ENCODE results near the gene SLC9A7.

Gene SLC9A7
- total RNA-seq: 99.6 to 500 (median 304) reads per million in 18 experiments

DNA sequence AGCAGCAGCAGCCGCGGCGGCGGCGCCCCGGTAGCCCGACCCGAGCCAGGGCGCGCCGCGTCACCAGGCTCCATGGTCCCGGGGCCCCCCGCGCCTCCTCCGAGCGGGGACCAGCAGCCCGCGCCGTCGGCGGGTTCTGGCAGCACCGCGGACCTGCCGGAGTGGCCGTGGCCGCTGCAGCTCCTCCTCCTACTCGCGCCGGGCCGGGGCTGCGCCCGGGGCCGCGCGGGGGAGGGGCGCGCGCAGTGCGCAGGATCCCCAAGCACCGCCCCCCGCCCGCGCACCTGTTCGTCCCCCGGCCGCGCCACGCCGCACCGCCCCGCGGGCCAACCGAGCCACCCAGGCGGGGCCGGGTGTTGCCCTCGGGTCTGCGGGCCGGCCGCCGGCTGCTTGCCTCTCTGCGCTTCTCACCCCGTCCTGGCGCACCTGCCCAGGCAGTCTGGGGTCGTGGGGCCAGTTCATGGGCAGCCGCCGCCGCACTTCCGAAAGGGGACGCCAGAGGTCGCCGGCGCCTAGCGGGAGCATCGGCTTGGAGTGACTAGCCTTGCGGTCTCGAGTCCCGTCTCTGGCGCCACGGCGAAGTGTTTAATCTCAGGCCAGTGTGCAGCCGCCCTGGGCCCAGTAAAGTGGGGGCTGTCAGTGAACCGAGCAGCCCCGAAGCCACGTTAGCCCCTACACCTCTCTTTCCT, at the start of gene SLC9A7:
Gene SLC9A7, minus strand, starts transcription at position 163 of the 689 bp plus-strand sequence. Its CDS starts 89 bp downstream, at position 74.
- DNase-seq: peak; percentile 67 to 82

DNA sequence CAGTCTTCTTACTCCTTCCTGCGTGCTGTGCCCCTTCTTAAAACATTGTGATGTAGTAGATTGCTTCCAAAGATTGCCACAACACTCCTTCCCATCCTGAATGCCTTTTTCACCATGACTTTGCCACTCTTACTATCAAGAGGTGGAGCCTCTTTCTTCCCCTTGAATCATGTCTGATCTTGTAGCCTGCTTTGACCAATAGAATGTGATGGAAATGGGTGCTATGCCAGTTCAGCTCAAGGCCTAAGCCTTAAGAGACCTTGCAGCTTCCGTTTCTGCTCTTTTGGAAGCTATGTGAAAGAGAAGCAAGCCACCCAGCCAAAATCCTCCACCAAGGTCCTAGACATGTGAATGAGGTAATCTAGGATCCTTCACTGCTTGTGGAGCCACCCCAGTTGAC, 46.4 kb upstream of the SLC9A7 start:
- DNase-seq: no peak

DNA sequence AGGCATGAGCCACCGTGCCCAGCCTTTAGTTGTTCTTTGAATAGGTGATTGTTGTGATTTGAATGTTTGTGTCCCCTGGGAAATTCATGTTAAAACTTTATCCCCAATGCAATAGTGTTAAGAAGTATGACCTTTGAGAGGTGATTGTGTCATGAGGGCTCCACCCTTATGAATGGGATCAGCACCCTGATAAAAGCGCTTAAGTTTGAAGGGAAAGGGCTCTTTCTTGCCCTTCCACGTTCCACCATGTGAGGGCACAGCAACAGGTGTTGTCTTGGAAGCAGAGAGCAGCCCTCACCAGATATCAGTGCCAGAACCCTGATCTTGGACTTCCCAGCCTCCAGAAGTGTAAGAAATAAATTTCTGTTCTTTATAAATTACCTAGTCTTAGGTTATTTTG, 44.2 kb upstream of the SLC9A7 start:
- DNase-seq: no peak

DNA sequence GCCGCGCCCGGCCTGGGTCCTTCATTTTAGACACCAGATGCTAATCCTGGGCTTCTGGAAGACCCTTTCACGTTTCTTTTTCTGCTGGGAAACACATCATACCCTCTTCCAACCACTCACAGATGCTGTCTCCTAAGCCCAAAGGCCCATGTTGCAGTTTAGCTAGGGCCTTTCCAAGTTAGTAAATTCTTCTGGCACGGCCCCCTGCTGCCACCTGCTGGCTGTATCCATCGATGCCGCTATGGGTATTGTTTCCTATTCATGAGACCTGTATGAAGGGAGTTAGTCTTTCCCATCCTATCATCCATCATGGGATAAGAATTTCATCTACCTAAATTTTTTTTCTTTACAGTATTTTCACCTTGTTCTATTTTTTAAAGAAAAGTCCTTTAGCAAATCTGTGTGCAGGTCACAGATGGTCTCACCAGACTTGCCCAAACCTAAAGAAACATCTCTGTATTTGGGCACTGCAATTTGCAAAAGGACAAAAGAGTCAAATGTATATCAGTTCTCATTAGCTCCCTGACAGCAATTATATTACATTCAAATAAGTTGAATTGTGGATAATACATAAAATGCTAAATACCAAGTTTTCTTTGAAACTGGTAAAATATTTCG, 37.8 kb upstream of the SLC9A7 start:
- DNase-seq: peak; percentile 77

DNA sequence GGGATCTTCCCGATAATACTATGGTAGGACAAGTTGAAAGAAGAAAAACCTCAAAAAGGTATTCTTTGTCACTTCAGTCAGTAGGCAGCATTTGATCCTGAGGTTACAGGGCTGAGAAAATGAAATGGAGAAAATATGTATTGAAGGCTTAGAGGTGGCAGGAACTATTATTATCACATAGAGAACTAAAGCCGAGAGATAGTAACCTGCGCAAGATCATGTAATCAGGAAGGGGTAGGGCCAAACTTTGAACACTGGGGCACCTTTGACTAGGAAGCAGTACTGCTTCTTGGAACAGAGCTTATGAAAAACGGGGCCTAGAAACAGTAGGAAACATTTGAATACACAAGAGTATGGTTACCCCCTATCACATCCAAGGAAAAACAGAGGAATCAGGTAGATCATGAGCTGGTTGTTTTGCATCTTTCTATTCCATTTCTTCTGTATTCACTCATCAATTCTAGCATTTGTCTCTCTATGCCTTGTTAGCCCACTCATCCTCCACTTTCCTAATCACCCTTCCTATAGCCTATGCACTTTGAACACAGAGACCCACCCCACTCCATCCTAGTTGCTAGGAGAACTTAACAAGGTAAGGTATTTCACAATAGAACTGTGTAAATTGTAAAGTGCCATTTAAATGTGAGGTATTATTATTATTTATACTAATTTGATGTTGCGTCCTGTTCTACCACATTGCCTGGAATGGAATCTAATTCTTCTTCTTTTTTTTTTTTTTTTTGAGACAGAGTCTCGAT, 34.6 kb upstream of the SLC9A7 start:
- DNase-seq: no peak

DNA sequence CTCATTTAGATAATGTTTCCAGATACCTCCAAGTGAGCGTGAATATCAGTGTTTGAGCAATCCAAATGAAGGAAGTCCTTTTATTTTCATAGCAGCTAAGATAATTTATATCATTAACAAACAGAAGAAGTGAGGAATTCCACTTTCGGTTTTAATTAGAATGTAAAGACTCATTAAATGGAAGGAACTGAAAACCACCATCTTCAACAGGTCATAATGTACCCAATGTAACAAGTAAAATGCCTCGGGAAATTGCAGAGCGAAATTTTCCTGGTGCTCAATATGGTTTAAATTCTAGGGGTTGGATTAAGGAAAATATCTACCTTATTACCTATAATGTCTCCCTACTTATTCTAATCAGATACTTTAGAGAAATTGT, 33.9 kb upstream of the SLC9A7 start:
- no peak for DNase-seq

DNA sequence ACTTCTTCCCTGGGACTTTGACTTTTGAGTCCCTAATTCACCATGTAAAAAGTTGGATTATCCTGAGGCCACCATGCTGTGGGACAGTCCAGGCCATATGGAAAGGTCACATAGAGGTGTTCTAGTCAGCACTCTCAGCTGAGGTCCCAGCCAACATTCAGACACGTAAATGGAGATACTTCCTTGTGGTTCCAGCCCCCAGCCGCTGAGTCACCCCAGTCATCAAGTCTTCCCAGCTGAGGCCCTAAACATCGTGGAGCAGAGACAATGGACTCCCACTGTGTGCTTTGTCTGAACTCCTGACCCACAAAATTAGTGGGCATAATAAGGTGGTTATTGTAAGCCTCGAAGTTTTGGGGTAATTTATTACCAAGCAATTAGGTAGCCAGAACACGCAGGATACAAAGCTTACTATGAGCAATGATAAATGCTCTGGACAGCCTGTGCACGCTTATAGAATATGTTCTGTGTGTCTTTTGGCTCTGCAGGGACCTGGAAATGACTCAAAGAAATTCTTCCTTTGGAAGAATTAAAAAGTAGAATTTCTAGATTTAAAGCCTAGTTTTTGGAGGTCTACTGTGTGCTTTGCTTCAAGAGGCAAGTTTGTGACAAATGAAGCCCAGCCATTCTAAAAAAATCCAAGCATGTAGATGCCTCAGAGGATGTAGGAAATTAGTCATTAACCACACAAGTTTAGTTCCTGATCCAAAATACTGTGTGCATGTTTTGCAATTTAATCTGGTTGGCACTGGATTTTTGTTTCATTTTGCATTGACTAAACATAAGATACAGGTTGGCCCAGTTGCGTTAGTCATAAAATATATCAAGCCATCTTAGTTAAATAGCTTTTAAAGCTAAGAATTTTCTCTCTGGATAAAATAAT, 33.2 kb upstream of the SLC9A7 start:
- DNase-seq: peak; percentile 82 to 88

DNA sequence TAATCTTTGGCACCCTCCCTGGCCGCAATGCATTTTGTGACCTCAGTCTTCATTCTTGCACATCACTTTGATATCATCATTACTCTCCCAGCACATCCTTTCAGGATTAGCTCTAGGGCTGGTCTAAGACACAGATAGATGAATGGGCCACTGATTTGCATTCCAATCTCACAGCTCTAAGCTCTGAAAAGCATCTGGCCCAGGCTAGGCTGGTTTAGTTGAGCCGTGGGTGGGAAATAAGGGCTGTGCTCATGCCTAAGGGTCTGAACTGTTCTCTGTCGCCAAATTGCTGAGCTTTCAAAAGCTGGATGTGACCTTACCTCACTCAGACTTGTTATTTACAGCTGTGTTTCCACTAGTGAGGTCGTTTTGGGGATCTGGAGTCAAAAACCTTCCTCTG, 30.0 kb upstream of the SLC9A7 start:
- no peak for DNase-seq

DNA sequence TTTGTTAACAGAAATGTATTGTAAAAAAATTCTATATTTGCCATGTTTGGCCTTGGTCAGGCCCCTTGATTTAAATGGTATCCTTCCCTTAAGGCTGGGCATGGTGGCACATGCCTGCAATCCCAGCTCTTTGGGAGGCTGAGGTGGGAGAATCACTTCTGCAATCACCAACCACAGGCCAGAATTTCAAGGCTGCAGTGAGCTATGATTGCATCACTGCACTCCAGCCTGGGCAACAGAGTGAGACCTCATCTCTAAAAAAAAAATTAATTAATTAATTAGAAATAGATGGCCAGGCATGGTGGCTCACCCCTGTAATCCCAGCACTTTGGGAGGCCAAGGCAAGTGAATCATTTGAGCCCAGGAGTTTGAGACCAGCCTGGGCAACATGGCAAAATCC, 25.5 kb upstream of the SLC9A7 start:
- DNase-seq: peak; percentile 33 to 53

DNA sequence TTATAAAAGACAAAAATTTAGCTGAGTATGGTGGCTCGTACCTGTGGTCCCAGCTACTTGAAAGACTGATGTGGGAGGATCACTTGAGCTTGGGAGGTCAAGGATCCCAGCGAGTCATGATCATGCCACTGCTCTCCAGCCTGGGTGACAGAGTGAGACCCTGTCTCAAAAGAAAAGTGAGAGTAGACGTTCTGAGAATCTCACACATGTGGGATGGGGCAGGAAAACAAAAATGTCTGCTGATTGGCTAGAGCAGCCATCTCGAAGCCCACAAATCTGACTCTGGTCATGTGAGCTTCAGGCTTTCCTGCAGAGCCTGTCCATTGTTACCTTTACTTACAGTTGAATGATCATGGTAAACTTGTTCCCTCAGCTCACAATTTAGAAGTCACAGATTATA, 23.1 kb upstream of the SLC9A7 start:
- no peak for DNase-seq

DNA sequence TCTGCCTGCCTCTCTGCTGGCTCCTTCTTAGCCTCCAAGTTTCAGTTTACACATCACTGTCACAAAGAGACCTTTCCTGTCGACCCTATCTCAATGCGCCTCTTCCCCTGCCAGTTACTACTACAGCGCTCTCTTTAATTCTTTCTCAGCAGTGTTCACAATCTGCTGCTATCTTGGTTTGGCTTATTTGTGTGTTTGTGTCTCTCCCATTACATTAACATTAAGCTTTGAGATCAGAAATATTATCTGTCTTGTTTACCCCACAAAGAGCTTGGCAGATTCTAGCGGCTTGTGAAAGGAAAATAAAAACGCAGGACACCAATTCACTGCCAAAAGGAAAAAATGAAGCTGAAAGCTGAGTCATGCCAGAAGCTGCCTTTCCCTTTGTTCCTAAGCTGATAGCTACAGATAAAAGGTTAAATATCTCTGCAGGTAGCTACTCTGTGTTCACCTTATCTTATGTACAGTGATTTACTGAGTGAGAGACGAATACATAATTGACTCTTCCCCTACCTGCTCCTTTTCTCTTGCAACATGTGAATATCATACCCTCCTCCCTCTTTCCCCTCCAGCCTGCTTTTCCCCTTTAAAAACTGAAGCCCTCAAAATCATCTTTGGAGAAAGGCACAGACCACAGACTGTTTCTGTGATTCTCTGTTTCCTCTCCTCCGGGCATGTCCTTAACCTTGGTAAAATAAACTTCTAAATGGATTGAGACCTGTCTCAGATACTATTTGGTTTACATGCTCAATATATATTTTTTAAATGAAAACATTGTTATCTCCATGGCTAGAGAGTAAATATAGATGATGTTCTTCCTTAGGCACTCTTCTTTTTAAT, 19.3 kb upstream of the SLC9A7 start:
- no peak for DNase-seq

DNA sequence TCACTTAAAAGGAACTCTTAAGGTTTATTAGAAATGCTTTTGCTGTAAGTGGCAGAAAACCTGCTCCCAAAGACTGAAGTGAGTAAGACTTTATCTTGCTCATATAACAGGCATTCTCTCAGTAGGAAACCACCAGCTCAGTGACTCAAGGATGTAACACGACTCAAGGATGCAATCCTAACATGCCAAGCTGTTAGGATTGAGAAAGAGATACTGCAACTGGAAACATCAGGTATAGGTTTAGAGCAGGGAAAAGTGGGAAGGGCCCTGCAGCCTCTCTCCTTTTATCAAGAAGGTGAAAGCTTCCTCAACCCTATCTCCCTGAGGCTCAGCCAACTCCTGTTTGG, 11.9 kb upstream of the SLC9A7 start:
- DNase-seq: no peak

DNA sequence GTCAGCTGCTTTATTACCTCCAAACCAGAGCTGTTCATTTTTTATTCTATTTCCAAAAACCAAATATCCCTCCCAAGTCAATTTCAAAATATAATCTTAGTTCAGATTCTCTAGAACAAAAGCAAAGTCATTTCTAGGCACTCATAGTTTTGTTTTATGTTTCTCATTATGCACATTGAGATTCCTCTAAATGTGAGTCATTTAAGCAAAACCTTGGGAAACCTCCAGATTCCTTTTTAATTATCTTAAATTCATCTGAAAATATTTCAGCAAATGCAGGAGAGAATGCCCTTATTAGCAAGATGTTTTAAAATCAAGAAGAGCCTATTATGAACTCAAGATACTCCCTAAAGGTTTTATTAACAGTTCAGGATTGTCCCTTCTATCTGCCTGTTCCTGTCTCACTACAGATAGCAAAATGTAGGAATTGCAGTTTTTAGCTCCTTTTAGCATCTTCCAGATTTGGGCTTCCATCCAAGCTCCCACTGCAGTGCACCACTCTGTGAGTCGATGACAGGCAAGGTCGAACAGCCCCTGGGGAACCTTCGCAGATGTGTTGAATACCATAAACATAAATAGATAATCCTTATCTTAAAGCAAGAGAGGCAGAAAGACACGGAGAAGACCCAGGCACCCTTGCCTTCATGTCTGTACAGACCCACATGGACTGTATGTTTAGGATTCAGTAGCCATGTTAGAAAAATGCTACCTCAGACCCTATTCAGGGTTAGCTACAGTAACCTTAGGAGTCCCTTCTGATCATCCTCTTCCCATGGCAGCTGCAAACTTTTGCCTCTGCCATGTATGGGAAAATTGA, 11.3 kb upstream of the SLC9A7 start:
- no peak for DNase-seq

DNA sequence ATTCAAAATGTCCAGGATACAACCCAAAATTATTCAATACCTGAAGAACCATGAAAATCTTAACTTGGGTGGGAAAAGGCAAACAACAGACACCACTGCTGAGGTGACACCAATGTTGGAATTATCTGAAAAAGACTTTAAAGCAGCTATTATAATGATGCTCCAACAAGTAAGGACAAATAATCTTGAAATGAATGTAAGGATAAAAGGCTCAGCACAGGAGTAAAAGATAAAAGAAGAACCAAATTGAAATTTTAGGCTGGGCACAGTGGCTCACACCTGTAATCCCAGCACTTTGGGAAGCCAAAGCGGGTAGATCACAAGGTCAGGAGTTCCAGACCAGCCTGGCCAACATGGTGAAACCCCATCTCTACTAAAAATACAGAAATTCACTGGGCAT, 4.0 kb upstream of the SLC9A7 start:
- DNase-seq: no peak

DNA sequence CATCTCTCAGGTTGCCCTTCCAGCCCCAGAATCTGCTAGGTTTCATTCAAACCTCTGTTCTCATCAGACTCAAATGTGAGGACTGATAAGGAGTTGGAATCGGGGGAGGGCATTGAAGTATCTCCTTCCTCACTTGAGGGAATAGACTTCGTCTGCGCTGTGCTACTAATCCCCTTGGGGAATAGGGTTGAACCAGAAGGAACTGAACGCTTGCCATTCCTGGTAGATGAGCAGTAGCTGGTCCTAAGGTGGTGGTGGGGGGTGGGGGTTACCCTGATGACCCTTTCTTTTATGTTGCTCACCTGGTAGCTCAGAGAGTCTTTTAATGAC, 692 bp upstream of the SLC9A7 start:
- DNase-seq: no peak

DNA sequence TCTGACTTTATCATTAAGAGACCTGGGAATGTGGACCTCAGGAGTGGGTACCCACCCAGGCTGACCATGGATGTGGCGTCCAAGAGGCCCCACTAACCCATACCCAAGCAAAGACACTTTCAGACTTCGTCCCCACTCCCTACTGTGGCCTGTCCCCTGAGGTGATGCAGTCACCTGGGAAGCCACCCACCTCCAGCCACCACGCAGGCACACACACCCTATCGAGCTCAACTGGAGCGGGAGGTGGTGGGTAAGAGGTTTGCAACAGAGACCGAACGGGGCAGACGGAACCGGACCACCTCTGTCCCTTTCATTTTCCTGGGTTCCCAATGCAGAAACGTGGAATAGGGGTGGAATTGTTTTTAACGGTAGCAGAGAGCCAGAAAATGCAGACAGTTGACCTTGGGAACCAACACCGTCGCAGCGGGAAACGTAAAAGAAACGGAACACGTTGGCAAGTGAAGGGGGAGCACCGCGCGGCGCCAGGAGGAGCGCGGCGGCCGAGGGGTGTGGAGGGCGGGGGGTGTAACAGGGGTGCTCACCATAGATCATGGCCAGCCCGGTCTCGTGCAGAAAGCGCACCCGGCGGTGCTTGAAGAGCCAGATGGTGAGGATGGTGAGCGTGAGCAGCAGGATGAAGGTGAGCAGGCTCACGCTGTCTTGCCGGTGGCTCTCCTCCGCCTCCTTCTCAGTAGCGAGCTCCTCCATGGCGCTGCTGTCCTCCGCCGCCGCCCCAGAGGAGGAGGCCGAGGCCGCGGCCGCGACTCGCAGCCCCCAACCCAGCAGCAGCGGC, 559 bp downstream of the SLC9A7 start:
- peak in 1 of 2 donors; percentile 16 for DNase-seq

DNA sequence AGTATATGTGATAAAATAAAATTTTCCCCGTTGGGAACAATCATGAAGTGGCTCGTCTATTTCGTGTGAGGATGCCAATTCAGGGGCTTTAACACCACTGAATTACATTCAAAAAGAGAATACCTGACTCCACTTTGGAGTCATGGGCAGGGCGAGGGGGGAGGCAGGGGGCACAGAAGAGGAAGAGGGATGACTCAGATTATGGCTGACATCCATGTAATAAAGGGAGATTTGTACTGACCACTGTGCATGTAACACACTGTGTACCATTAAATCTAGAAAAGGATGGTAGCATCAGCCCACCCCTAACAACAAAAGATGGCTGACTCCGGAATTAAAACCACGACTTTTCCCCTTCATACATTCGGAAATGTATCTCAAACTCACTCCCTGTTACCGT, 1.3 kb downstream of the SLC9A7 start:
- no peak for DNase-seq

DNA sequence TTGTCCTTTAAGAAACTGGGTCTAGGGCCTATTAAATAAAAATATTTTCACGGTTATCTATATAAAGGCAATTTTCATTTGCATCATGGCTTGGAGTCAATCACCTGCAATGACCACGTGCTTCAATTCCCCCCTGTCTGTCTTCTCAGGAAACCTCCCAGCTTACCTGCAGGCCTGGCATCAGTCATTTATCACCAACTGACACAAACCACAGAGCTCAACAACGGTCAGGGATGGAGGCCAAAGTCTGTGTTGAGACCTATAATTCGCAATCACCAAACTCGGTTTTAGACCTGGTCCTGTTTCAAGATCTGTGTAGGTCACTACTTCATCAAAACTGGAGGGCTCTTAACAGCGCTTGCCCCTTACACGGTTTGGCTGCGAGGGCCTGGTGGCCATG, 1.9 kb downstream of the SLC9A7 start:
- DNase-seq: no peak

DNA sequence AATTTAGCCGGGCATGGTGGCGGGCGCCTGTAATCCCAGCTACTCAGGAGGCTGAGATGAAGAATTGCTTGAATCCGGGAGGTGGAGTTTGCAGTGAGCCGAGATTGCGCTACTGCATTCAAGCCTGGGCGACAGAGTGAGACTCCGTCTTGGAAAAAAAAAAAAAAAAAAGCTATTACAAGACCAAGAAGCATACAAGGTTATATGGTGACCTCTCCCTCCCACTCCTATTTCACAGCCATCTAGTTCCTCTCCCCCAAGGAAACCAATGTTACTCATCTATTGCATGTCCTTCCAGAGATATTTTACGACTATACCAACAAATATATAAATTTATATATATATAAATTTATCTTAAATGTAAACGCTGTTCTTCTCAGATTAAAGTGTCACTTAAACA, 3.2 kb downstream of the SLC9A7 start:
- peak; percentile 77 to 79 for DNase-seq

DNA sequence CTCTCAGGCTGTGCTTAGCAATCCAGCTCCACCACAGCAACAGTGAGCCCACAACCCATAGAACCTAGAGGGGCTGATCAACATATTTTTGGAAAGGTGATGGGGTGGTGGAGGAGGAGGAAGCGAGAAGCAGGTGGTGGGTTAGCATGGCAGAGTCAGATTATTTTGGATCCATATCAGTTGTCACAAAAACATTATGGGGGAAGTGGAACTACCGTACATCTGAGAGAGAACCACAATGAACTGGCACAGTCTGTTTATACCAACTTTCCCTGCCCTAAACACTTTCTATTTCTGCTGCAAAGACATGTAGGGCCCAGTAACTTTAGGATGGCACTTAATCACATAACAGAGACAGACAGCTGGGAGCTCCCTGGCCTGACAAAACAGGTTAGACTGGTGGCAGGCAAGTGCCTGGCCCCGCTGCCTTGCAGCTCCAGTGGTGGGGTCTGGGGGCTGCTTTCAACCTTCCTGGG, 4.3 kb downstream of the SLC9A7 start:
- no peak for DNase-seq

Data from inflammatory macrophage (primary cell).